Muscle of leg (tissue), 11 donors: ENCODE results near the gene ENPP3. TPM values are rescaled to one million over a fixed set of nuclear protein-coding genes. Genes with fewer than 3 reads are reported as not detected.
A peak's percentile ranks its signal among the peaks of the same experiment; 100 is the strongest.
"Not testable (repeated sequence)": the region's sequence is repeated elsewhere in the genome, so short reads cannot be mapped to it uniquely, and the experiment has no call there.

Experiments used
- DNase-seq: peaks from one replicate; pipeline ENCODE4 v3.0.0; 2013
- H3K27ac ChIP-seq: one replicate; pipeline ENCODE4 v1.5.1; 2013; ENCODE audit warnings: mild to moderate bottlenecking, low read length, control low read depth
- H3K27me3 ChIP-seq: one replicate; pipeline ENCODE4 v1.6.1; 2013; ENCODE audit warnings: low read length; ENCODE audit not compliant: control insufficient read depth, insufficient read depth
- H3K36me3 ChIP-seq: one replicate; pipeline ENCODE4 v1.6.1; 2013; ENCODE audit warnings: low read length; ENCODE audit not compliant: control insufficient read depth, insufficient read depth
- H3K4me1 ChIP-seq: one replicate; pipeline ENCODE4 v1.6.1; 2013; ENCODE audit warnings: low read length; ENCODE audit not compliant: control insufficient read depth, insufficient read depth
- H3K4me3 ChIP-seq: one replicate; pipeline ENCODE4 v1.5.1; 2013; ENCODE audit warnings: low read length, control low read depth
- H3K9me3 ChIP-seq: replicated peaks from 2 replicates; pipeline ENCODE4 v1.6.1; 2013; ENCODE audit warnings: low read depth, low read length; ENCODE audit not compliant: control insufficient read depth
- WGBS: methylation state at CpG from one replicate; pipeline ENCODE4 v1.1.5; 2013; ENCODE audit warnings: missing lambda C conversion rate; ENCODE audit not compliant: insufficient coverage; 5-methylcytosine and 5-hydroxymethylcytosine counted together
- polyA plus RNA-seq, 8 donors: library from polyadenylated mRNA; unstranded; fragments of 120-200 nt; gene quantifications; one replicate each; pipeline versions ENCODE4 v1.2.1 to v1.2.3, GENCODE V29; 2013; ENCODE audit warnings: inconsistent platforms in 1 of 8, low replicate concordance in 1 of 8; ENCODE audit not compliant: insufficient read length in 8 of 8, insufficient read depth in 1 of 8
- total RNA-seq: library from RNA; stranded (reverse); fragments of 120-200 nt; gene quantifications from one replicate; pipeline ENCODE4 v1.2.4, GENCODE V29; 2013

ENPP3 gene
- total and polyA plus RNA-seq, 9 donors, result 0.16 to 2.9 (median 0.34) TPM

DNA sequence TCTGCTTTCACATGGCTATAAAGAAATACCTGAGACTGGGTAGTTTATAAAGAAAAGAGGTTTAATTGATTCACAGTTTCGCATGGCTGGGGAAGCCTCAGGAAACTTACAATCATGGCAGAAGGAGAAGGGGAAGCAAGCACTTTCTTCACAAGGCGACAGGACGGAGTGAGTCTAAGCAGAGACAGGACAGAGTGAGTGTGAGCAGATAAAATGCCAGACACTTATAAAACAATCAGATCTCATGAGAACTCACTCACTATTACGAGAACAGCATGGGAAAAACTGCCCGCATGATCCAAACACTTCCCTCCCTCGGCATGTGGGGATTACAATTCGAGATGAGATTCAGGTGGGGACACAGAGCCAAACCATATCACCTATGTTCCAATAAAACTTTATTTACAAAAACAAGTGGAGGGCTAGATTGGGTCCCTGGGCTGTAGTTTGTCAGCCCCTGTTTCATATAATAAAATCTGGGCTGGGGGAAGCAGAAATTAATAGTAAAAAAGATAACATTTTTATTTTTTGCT is 110.8 kb downstream of the ENPP3 start:
- H3K27ac ChIP-seq, result no peak overlapping the region
- no peak for DNase-seq
- WGBS, result 86% methylated on average over 2 of the region's 7 CpGs
- H3K4me1 ChIP-seq, result no peaks in the 10 kb centered on the region
- H3K4me3 ChIP-seq, result no peak overlapping the region
- H3K36me3 ChIP-seq, result no peaks in the 10 kb centered on the region
- H3K27me3 ChIP-seq, result no peaks in the 10 kb centered on the region
- H3K9me3 ChIP-seq, result no peaks in the 10 kb centered on the region

DNA sequence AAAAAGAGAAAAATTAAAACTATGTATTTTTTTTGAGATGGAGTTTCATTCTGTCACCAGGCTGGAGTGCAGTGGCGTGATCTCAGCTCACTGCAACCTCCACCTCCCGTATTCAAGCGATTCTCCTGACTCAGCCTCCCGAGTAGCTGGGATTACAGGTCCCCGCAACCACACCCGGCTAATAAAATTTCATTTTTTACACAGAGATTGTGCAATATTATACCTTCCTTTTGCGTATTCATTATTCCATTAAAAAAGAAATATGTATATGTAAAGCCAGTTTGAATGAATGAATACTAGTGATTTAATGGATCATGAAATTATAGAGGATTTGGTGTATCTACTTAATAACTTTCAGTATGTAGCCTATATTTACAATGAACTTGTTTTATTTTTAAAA is 111.9 kb downstream of the ENPP3 start:
- H3K4me3 ChIP-seq, result no peak overlapping the region
- no peaks in the 10 kb centered on the region for H3K4me1 ChIP-seq
- H3K36me3 ChIP-seq, result no peaks in the 10 kb centered on the region
- DNase-seq, result no peak
- H3K9me3 ChIP-seq, result no peaks in the 10 kb centered on the region
- 100% methylated on average over 3 of the region's 7 CpGs for WGBS
- H3K27ac ChIP-seq, result no peak overlapping the region
- no peaks in the 10 kb centered on the region for H3K27me3 ChIP-seq

DNA sequence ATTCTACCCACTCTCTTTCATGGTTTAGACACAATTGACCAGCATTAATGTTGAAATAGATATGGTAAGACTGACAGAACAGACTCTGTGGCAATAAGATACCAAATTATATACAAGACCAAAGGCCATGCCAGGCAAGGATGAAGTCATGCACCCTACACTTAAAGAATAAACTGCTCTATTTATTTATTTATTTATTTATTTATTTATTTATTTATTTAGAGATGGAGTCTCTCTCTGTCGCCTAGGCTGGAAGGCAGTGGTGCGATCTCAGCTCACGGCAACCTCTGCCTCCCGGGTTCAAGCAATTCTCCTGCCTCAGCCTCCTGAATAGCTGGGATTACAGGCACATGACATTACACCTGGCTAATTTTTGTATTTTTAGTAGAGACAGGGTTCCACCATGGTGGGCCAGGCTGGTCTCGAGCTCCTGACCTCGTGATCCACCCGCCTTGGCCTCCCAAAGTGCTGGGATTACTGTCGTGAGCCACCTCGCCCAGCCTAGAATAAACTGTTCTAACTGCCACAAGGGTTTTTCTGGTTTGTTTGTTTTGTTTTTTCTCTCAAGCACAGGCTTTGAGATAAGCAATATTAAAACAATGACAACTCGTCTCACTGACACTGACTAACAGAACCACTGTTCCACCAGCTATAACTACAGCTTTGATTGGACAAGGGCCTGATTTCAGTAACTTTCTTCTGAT is 114.1 kb downstream of the ENPP3 start:
- DNase-seq, H3K36me3 ChIP-seq, H3K4me1 ChIP-seq, H3K4me3 ChIP-seq, H3K27ac ChIP-seq, H3K9me3 ChIP-seq, H3K27me3 ChIP-seq: not testable (repeated sequence)
- WGBS, result 91% methylated on average over 4 of the region's 10 CpGs

DNA sequence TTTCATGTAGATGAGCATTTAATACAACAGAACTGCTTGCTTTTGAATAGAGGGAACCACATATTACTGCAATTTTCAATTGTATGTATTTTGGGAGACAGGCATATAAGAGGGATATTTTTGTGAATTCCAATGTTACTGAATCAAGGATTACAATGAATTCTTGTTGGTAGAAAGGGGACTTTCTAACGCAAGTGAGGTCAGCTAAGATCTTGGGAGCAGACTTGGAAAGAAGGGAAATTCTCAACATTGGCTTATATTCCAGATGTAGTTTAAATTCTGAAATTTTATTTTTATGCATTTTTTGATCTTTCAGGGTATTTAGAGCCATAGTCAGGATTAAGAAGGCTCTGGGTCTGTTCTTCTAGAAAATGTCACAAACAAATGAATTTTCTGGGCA is 117.0 kb downstream of the ENPP3 start:
- no peak overlapping the region for H3K27ac ChIP-seq
- H3K4me3 ChIP-seq, result no peak overlapping the region
- WGBS, result no CpG with 5 or more reads among the region's 1 CpG
- no peaks in the 10 kb centered on the region for H3K27me3 ChIP-seq
- H3K4me1 ChIP-seq, result peaks cover 2% of the 10 kb centered on the region
- H3K9me3 ChIP-seq, result no peaks in the 10 kb centered on the region
- DNase-seq, result no peak
- H3K36me3 ChIP-seq, result no peaks in the 10 kb centered on the region

DNA sequence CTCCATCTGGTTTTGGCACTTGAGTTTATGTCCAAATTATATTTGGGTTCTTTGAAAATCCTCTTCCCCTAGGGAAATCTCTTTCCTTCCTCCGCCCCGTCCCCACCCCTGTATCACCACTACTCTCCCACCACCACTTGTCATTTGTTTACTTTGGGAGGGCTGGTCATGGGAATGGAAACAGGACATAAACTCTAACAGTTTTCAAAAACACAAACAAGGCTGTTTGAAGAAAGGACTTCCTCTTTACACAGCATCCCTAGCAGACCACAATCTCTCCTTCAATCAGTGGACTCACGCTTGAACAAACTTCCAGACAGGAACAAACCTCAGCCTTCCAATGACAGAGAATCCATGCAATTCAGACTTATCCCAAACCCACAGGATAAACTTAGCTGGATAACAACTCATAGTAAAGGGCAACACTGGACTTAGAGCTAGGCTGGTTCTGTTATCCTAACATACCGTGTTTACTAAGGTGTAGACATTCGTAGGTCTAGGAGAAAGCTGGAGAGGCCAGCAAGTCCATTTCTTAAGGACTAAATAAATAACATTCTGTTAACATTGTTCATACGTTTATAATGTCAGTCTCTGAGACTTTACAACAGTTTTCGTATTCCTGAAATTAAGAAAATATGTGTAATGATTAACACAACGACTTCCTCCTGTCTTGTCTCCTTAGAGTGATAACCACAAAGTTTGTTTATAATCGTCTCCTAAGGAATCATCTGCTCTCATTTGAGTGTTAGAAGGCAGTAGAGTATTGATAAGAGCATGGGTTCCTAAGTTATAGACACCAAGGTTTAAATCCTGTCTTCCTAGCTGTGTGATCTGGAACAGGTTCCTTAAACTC is 117.8 kb downstream of the ENPP3 start:
- H3K27ac ChIP-seq, result no peak overlapping the region
- WGBS, result 64% methylated on average over 1 of the region's 9 CpGs
- no peaks in the 10 kb centered on the region for H3K27me3 ChIP-seq
- H3K4me1 ChIP-seq, result peaks cover 2% of the 10 kb centered on the region
- H3K36me3 ChIP-seq, result no peaks in the 10 kb centered on the region
- H3K9me3 ChIP-seq, result no peaks in the 10 kb centered on the region
- DNase-seq, result no peak
- H3K4me3 ChIP-seq, result no peak overlapping the region

DNA sequence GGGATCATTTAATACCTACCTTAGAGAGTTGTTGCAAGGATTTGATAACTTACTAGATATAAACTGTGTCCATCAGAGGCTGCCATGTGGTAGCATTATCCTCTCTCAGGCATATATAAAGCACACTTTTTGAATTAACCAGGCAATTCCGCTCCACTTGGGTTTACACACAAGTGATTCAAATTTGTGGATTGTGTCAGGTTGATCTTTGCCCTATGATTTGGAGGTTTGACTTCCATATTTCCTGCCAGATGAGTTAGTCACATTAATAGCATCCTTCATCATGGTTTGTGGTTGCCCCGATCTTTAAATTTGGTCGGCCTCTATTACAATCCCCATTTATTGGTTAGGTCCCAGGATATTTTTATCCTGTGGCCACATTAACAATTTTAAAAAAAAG is 118.5 kb downstream of the ENPP3 start:
- Histone ChIP-seq H3K4me1 (peaks cover 2% of the 10 kb centered on the region), H3K27ac (no peak overlapping the region)
- no CpG with 5 or more reads among the region's 3 CpGs for WGBS

DNA sequence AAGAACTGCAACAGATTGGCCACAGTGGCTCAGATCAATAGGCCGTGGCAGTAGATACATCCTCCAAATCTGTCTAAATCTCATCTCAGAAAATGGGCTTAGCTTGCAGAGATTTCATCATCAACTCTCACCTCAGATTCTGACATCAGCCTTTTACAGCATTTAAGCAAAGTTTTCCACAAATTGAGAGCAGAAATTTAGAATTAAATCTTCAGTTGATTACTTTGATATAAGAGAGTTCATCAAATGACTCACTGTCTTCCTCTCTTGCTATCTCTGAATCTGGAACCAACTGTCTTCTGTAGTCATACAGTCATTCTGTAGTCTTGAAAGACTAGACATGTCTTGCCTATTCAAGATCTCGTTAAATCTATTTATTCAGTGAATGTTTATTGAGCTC is 118.9 kb downstream of the ENPP3 start:
- no peak for DNase-seq
- Histone ChIP-seq H3K9me3 (no peaks in the 10 kb centered on the region), H3K4me1 (peaks cover 2% of the 10 kb centered on the region), H3K27me3 (no peaks in the 10 kb centered on the region), H3K36me3 (no peaks in the 10 kb centered on the region), H3K27ac (no peak overlapping the region), H3K4me3 (no peak overlapping the region)
- WGBS, result 100% methylated on average over 1 of the region's 2 CpGs

More for the DNA sequence above, 118.5 kb downstream of the ENPP3 start:
- H3K36me3 ChIP-seq, result no peaks in the 10 kb centered on the region
- no peak overlapping the region for H3K4me3 ChIP-seq
- DNase-seq, result no peak
- H3K27me3 ChIP-seq, result no peaks in the 10 kb centered on the region
- H3K9me3 ChIP-seq, result no peaks in the 10 kb centered on the region

DNA sequence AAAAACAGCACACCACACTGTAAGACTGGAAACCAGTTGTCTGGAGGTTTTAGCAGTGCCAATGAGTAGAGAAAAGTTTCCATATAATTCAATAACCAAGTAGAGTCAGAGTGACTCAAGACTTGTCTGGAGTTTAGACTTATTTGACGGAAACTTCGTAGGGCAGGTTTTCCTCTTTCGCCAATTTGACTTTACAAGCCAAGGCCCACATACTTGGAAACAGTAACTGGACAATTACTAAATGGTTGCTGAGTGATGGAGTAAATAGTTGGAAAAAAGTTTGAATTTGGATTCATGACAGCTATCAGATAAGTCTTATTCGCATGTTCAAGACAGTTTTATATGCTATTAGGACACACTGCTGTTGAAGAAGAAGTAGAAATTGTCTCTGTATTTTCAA is 121.8 kb downstream of the ENPP3 start:
- no peak overlapping the region for H3K27ac ChIP-seq
- peak; percentile 93 for DNase-seq
- H3K36me3 ChIP-seq, result no peaks in the 10 kb centered on the region
- H3K4me1 ChIP-seq, result peaks cover 2% of the 10 kb centered on the region
- H3K27me3 ChIP-seq, result no peaks in the 10 kb centered on the region
- no peaks in the 10 kb centered on the region for H3K9me3 ChIP-seq
- H3K4me3 ChIP-seq, result no peak overlapping the region
- WGBS, result no CpG with 5 or more reads among the region's 4 CpGs

DNA sequence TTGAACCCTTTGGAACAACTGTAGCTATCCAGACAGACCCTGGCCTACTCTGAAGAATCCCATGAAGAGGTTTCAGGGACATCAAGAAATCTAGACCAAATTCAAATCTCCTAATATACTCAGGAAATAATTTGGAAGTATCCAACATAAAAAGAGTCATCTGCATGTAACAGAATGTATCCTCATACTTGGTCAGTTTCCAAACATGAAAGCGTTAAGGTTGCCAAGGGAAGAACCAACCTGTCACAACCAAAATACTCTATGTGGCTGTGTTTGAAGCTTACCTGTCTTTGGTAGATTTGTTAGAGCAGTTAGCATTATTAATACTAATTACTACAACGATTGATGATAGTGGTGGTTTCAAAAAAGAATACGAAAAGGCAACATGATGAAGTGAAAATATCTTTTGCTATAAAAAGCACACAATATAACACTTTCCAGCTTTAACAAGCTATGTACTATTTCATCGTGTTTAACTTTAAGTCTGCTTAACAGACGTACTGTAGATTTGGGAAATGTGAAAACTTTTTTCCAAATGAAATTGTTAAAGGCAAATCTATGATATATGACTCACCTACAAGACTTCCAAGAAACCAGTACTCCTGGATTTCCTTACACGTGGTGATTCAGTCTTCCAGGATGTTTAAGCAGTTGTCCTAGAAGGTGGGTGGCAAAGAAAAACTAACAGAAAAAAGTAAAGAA is 124.1 kb downstream of the ENPP3 start:
- H3K36me3 ChIP-seq, result no peaks in the 10 kb centered on the region
- H3K9me3 ChIP-seq, result no peaks in the 10 kb centered on the region
- H3K27me3 ChIP-seq, result no peaks in the 10 kb centered on the region
- H3K4me1 ChIP-seq, result peaks cover 7% of the 10 kb centered on the region
- no peak overlapping the region for H3K27ac ChIP-seq
- H3K4me3 ChIP-seq, result no peak overlapping the region
- DNase-seq, result peak; percentile 85
- WGBS, result no CpG with 5 or more reads among the region's 6 CpGs

DNA sequence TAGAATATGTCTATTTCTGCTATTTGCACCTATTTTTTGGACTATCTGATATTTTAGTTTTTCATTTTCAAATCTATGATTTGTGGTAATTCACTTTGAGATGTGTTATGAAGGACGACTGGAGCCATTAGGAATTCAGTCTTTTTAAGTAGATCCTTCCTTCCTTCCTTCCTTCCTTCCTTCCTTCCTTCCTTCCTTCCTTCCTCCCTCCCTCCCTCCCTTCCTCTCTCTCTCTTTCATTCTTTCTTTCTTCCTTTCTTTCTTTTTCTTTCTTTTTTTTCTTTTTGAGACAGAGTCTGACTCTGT is 124.6 kb downstream of the ENPP3 start:
- no peaks in the 10 kb centered on the region for H3K27me3 ChIP-seq
- no peak for DNase-seq

More for the DNA sequence above, 124.6 kb downstream of the ENPP3 start:
- H3K36me3 ChIP-seq, result no peaks in the 10 kb centered on the region
- H3K4me1 ChIP-seq, result peaks cover 7% of the 10 kb centered on the region
- no CpG with 5 or more reads among the region's 1 CpG for WGBS
- H3K4me3 ChIP-seq, result no peak overlapping the region
- no peak overlapping the region for H3K27ac ChIP-seq
- no peaks in the 10 kb centered on the region for H3K9me3 ChIP-seq
